HG02973 (cell line): ENCODE measurements around the gene CEND1.
"Not testable (repeated sequence)": the region's sequence is repeated elsewhere in the genome, so short reads cannot be mapped to it uniquely, and the experiment has no call there.

ENCODE experiments used
- ATAC-seq: cut with Tn5 transposase; IDR thresholded peaks from one replicate; pipeline ENCODE4 v1.9.1; 2021; ENCODE audit warnings: moderate library complexity; ENCODE audit not compliant: unreplicated experiment

The CEND1 gene

DNA sequence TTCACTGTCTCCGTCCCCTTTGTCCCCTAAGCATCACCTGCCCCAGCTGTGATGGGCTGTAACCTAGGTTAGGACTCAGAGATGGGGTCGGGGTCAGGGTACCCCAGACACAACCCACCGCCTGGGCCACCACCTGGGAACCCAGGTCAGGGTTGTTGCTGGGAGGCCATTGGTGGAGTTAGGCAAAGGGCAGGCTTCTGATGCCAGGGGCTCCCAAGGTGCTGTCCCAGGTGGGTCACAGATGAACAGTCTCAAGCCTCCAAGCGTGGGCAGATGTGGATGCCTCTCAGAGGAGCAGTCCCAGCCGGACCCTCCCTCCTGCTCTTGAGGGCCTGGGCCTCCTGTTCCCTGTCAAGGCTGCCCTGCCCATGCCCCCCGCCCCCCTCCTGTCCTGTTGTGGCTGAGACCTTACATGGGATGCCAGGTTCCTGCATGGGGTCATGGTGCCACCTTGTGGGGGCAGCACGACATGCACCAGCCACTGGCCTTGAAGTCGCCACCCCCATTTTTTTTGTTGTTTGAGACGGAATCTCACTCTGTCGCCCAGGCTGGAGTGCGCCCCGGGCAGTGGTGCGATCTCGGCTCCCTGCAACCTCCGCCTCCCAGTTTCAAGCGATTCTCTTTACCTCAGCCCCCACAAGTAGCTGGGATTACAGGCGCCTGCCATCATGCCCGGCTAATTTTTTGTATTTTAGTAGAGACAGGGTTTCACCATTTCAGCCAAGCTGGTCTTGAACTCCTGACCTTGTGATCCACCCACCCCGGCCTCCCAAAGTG is 24.7 kb downstream of the CEND1 start:
- no peak for ATAC-seq

DNA sequence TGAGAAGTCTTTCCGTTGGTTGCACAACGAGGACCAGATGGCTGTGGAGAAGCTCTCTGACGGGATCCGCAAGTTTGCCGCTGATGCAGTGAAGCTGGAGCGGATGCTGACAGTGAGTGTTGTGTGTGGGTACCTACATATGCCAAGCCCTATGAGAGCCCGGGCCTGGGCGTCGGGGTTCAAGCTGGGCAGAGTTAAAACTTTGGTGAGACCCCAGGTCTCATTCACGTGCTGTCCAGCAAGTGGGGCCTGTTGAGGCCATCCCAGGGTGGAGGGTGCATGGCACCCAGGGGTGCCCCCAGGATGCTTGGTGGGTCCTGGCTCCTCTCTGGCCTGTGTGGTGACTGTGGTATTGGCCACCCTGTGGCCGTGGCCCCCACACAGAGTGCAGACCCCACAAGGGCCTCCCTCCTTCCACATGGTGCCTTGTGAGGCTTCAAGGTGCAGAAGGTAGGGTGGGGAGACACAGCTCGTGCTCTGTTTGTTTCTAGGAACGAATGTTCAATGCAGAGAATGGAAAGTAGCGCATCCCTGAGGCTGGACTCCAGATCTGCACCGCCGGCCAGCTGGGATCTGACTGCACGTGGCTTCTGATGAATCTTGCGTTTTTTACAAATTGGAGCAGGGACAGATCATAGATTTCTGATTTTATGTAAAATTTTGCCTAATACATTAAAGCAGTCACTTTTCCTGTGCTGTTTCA is 25.4 kb downstream of the CEND1 start:
- no peak for ATAC-seq

DNA sequence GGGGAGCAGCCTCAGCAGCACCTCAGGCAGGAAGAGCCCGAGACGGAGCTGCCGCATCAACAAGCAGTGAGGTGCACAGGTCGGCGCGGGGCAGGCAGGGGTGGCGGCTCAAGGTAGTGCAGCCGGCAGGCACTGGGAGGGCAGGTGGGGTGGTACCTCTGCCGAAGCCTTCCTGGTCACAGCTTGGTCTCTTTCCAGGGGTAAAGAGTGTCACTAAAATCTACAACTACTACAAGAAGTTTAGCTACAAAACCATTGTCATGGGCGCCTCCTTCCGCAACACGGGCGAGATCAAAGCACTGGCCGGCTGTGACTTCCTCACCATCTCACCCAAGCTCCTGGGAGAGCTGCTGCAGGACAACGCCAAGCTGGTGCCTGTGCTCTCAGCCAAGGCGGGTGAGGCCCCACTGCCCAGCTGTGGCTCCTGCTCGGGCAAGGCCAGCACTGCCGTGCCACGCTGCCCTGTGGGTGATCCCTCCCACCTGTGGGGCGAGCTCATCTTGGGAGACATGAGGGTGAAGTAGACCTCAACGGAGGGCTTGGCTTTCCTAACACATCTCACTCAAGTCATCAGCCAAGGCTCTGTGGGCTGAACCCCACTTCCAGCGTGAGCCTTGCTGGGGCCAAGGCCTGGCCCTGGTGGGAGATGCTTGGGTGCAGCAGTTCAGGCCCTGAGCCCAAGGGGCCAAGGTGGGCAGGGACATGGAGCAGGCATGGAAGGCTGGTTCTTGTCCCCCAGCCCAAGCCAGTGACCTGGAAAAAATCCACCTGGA is 26.2 kb downstream of the CEND1 start:
- no peak for ATAC-seq

DNA sequence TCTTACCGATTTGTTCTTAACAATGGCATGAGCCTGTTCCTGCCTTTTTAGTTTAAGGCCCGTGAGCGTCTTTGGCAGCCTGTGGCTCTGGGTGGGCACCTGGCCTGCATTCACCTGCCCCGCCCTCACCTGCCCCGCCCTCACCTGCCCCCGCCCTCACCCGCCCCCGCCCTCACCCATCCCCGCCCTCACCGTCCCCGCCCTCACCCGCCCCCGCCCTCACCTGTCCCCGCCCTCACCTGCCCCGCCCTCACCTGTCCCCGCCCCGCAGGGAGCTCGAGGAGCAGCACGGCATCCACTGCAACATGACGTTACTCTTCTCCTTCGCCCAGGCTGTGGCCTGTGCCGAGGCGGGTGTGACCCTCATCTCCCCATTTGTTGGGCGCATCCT is 26.8 kb downstream of the CEND1 start:
- ATAC-seq, result no peak

DNA sequence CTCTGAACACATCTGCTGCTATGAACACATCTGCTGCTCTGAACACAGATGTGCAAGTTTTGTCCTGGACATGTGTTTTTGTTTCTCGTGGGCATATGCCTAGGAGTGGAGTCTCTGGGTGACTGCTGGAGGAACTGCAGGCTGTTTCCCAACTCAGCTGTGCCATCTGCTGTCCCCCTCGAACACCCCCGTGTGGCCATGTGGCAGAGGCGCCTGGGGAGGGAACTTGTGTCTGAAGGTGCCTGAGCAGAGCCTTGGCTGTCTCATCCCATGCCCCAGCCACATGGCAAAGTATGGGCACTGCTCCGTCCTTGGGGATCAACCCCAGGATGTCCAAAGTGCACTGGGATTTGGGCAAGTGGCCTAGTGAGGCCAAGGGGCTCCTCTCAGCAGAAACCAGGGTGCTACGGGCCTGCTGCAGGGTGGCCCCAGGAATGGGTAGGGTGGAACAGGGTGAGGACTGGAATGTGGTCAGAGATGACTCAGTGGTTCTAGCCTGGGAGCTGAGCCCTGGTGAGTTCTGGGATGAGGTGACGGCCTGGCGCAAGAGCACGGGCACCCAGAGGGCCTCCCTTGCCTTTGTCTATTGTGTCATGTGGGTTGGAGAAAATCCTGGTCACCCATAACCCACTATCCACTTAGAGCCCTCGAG is 27.3 kb downstream of the CEND1 start:
- no peak for ATAC-seq

DNA sequence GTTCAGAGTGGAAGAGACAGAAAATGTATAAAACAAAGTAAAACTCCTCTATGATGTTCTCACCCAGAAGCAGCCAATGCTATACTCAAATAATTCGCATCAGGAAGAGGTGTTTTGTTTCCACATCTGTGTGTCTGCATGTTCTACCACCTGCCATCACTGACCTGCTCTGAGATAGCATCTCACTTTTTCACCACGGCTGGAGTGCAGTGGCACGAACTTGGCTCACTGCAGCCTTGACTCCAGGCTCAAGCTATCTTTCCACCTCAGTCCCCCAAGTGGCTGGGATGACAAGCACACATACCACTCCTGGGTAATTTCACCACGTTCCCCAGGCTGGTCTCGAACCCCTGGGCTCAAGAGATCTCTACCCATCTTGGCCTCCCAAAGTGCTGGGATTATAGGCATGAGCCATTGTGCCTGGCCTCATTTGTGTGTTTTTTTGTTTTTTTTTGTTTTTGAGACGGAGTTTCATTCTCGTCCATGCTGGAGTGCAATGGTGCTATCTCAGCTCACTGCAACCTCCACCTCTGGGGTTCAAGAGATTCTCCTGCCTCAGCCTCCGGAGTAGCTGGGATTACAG is 28.3 kb downstream of the CEND1 start:
- ATAC-seq, result no peak

DNA sequence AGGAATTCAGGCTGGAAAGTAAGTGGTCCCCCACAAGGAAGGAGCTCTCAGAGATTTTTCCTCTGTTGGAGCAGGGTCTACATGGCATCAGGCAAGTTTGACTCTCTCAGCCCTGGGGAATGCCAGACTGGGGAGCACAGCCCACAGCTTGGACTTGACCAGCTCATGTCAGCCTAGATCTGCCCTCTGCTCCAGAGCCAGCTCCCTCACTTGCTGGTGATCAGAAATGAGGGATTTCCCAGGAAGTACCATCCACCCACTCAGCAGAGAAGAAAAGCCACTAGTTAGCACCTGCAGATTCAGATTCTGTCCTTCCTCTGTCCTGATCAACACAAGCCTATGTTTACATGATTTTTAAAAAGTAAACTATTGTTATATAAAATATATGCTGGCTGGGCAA is 29.7 kb downstream of the CEND1 start:
- no peak for ATAC-seq

DNA sequence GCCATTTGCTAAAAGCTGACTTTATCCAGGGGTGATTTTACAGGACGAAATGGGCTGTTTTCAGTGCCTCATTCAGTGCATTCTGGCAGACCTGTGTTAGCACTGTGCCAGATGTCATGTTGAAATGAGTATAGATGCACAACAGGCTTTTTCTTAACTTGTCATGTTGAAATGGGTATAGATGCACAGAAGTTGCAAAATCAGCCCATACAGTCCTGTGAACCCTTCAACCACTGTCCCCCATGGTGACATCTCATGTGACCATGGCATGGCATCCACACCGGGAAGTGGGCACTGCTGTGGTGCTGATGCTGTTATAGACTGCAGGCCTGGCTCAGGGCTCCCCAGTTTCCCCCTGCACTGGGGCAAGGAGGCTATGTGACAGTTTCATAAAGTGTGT is 40.2 kb downstream of the CEND1 start:
- ATAC-seq, result no peak

DNA sequence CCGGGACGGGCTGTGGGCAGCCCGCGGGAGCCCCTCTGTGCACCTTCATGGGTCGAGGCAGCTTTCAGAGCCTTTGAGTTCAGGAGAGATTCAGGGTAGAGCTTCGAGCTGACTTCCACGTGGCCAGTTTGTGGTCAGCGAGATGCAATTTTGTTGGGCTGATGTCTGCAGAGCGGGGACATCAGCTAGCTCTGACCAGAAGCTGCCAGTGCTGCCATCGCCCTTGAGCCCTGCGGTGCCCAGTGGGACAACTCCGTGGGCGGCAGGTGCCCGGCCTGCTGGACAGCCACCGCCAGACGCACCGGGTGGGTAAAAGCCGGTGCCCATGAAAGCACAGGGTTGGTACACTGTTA is 41.9 kb downstream of the CEND1 start:
- ATAC-seq, result no peak

DNA sequence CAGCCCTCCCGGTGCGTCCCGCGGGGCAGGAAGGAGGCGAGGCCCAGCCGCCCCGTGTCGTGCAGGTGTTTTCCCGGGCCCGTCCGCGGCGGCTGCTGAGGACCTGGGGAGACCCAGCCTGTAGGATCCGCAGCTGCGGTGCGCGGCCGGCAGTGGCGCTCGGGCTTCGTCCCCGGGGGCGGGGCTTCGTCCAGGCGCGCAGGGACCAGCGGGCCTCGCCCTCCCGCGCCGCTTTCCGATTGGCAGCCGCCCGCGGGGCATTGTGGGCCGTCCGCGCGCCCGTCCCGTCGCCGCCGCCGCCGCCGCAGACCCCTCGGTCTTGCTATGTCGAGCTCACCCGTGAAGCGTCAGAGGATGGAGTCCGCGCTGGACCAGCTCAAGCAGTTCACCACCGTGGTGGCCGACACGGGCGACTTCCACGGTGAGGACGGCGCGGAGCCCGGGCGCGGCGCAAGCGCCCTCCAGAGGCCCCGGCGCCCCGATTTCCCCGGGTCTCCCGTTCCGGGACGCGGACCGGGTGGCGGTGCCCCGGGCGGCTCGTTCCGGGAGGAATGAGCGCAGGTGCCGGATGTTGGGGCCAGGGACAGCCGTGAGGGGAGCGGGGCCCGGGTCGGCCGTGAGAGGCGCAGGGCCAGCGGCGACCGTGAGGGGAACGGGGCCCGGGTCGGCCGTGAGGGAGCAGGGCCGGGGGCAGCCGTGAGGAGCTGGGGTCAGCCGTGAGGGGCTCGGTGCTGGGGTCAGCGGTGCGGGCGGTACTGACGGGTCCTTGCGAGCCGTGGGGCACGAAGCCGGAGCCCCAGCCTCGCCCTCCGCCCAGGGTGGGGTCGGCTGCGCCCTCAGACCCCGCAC is 42.5 kb downstream of the CEND1 start, which contains the start of gene TALDO1:
Gene TALDO1 (plus strand): TSS at position 307 of the 849 bp plus-strand sequence. CDS start 18 bp downstream, at position 325.
- peak; percentile 78 for ATAC-seq

DNA sequence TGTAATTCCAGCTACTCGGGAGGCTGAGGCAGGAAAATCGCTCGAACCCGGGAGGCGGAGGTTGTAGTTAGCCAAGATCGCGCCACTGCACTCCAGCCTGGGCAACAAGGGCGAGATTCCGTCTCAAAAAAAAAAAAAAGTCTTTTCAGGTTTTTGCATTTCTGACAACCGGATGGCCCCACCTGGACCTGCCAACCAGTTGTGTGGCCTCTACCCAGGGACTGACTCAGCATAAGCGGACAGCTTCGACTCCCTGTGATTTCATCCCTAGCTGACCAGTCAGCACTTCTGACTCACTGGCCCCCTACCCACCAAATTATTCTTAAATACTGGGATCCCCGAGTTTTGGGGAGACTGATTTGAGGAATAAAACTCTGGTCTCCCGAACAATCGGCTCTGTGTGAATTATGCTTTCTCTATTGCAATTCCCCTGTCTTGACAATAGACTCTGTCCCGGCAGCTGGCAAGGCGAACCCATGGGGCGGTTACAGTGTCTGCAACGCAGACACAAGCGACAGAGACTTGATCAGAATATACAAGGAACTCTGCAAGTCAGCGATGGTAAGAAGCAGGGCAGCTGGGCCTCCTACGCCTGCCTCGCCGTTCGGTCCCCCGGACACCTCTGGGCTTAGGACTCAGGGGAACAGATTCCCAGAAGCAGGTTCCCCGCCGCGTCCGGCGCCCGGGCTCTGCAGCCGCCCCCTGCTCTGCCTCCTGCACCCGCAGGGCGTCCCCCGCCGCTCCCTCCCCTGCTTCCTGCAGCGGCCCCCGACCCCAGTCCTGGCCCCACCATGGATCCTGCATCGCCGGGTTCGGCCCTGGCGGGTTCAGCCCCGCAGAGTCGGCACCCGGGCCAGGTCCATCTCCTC is 43.4 kb downstream of the CEND1 start:
- ATAC-seq, result peak; percentile 37

DNA sequence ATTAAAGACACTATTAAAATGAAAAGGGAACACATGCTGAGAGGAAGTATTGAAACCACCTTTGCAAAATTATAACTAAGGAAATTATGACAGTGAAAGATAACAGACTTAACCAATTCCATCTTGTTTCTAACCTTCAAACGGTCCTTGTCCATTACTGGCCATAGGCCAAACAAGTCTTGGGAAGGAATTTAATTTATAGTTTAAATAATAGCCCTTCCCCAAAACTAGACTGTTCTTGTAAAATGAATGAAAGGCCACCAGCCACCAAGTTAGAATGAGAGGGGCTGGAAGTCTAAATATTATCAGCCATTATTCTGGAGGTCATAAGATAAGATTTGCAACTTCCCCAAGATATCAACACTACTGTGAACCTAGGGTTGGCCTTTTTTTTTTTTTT is 44.5 kb downstream of the CEND1 start:
- ATAC-seq, result no peak

DNA sequence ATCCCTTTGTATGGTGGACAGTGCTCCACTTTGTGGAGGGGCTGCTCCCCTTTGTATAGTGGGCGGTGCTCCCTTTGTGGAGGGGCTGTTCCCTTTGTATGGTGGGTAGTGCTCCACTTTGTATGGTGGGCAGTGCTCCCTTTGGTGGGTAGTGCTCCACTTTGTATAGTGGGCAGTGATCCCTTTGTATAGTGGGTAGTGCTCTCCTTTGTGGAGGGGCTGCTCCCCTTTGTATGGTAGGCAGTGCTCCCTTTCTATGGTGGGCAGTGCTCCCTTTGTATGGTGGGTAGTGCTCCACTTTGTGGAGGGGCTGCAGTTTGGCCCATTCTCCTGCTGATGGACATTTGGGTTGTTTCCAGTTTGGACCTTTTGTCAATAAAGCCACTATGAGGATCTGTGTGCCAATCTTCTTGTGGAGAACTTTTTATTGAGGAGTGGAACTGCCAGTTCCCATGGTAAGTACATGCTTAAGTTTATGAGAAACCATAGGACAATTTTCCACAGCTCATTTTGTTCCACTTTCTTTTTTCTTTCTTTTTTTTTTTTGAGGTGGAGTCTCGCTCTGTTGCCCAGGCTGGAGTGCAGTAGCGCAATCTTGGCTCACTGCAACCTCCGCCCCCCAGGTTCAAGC is 47.2 kb downstream of the CEND1 start:
- ATAC-seq, result no peak

DNA sequence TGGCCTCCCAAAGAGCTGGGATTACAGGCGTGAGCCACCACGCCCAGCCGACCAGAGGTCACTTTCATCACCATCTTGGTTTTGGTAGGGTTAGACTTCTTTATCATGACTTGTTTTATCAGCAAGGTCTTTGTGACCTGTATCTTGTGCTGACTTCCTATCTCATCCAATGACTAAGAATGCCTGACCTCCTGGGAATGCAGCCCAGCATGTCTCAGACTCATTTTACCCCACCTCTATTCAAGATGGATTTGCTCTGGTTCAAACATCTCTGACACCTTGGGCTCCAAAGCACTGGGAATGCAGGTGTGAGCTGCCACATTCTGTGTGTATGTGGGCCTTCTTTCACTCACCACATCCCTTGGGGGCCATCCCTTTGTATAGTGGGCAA is 47.7 kb downstream of the CEND1 start:
- no peak for ATAC-seq

DNA sequence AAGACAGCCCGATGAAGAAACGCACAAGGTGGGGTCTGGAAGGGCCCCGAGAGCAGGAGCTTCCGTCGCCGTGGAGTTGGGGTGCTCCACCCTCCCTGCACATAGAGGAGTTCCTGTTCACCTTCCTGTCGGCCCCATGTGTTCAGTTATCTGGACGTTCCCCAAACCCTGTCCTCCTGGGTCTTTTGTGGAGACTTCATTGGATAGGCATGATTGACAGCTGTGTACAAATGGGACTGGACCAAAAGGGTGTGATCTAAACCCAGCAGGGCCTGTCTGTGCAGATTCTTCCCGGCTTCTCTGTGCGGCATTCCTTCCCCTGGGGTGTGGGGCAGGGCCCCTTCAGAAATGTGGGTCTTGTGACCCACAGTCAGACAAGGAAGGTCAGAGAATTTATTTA is 52.0 kb downstream of the CEND1 start:
- not testable (repeated sequence) for ATAC-seq

DNA sequence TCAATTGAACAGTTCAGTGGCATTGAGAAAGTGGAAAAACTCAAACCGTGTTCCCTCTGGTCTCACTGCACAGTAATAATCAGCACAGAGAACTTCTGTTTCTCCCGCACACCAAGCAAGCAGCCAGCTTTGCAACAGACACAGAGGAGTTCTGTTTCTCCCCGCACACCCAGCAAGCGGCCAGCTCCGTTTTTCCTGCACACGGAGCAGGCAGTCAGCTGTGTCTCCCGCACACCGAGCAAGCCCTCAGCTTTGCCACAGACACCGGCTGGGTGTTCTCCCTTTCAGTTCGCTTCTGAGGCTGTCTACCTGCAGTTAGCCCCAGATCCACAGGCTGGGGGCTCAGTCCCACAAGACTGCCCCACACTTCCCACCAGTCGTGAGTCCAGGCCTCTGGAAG is 52.5 kb downstream of the CEND1 start:
- no peak for ATAC-seq
